ENCODE measurements around the gene FBXO42.
"Not testable (repeated sequence)": the region's sequence is repeated elsewhere in the genome, so short reads cannot be mapped to it uniquely, and the experiment has no call there.

FBXO42 gene

GRCh38 chr1:16241221-16241708, 111.0 kb downstream of the FBXO42 start:
- FAIRE-seq = no peak

- no peak for FAIRE-seq
Observed at GRCh38 chr1:16239972-16240491, 112.2 kb downstream of the FBXO42 start.

GRCh38 chr1:16237343-16237830, 114.9 kb downstream of the FBXO42 start:
- FAIRE-seq = no peak

DNA sequence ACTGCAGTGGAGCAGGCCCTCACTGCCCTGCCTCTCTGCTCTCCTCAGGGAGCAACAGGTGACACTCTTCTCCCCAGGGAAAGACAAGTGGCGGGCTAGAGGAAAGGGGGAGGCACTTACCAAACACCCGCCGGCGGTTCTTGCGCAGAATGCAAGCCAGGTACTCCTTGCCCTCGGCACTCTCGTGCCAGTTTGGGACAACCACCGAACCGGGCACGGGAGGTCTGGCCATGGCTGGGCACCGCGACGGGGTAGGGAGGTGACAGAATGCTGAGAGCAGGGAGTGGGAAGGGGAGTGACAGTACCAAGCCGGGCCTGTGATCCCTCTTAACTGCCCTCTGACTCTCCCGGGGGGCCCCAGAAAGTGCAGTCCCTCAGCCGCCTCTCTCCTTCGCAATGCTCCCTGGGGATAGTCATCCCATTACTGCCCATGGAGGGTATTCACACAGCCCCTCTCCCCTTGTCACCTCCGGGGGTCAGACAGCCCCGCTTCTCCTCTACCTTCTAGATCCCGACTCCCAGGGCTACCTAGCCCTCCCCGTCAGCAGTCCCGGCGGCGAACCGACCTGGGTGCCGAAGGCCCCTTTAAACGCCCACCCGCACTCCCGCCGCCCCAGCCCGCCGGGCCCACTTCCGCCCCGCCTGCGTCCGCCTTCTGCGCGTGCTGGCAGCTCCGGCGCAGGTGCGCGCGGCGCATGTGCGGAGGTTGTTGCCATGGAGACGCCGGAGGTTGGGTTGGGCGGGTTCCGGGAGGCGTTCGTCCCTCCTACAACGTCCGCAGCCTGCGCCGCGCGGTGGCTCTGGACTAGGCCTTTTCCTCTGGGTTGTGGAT, 115.6 kb downstream of the FBXO42 start, which contains the start of gene CPLANE2:
TSS of gene CPLANE2 (minus strand) at position 673 of the 832 bp plus-strand sequence. CDS start at position 232, 441 bp downstream.
- FAIRE-seq = no peak

DNA sequence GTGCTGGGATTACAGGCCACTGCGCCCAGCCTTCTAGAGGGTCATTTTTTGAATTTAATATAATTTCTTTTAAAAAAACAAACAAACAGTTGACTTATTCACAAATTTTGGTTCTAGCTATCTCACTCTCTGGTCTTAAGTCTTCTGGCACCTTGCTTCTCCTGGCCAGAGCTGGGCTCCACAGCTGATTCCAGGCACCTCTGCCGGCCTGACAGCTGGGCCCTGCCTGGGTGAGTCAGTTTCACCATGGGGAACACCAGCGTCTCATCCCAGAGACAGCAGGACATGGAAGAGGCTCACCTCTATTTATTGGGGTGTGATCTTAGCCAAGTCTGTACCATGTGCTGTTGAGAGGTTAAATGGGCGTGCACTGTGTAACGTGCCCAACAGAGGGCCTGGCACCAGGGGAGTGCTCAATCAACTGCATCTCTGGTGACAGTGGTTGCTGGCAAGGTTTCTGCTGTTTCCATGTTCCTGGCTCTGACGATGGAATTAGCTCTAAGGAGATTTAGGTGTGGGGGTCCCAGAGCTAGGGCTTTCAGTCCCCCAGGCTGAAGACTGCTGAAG, 116.3 kb downstream of the FBXO42 start:
- no peak for FAIRE-seq

GRCh38 chr1:16235347-16235746, 116.9 kb downstream of the FBXO42 start:
- FAIRE-seq = no peak

GRCh38 chr1:16233431-16233830, 118.8 kb downstream of the FBXO42 start:
- FAIRE-seq = no peak

GRCh38 chr1:16232316-16232710, 120.0 kb downstream of the FBXO42 start:
- no peak for FAIRE-seq

DNA sequence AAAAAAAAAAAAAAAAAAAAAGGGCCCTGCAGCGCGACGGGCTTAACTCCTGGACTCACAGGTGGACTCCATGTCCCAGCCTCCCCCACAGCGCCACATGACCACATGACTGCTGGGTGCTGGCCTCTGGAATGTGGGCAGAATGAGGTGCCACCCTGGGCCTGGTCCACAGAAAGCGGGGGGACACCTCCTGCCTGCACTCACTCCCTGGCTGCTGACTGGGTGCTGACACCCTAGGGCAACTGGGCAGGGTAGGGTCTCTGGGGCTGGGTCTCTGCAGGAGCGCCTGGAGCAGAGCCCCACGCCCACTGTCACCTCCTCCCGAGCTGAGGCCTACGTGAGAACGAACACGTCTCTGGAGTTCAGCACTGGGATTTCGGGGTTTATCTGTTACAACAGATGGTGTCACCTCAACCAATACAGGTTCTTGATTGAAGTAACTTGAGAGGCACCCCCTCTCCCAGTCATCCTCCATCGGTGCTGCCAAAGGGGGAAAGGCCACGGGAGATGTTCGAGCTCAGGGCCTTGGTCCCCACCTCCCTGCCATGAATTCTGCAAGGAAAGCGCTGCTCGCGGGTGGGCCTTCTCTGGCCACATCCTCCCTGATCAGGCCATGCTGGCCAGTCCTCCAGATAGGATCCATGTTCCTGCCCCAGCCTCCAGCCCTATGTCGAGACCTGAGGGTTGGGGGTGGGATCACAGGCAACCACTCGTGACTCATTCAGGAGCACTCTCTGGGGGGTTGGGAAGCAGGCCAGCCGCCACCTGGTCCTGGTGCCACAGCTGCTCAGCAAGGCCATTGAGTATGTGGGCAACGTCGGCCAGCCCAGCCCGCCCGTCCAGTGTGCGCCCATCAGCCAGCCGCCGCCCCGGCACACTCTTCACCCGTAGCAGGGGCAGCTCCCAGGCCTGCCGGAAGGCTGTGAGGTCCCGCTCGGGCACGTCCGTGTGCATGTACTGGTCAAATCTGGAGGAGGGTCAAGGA, 120.7 kb downstream of the FBXO42 start:
- no peak for FAIRE-seq

DNA sequence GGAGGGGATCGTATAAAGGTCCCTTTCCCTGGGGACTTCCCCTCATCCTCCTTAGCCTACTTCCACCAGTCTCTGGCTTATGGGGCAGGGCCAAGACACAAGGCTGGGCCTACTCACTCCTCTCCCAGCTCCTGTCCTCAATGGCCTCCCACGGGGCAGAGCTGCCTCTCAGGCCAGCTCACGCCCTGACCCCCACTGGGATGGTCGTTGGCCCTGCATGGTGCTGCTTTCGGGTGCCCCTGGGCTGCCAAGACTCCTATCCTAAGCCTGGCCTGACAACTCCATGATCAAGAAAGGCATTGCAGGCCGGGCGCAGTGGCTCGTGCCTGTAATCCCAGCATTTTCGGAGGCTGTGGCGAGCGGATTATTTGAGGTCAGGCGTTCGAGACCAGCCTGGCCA, 121.5 kb downstream of the FBXO42 start:
- FAIRE-seq = no peak

DNA sequence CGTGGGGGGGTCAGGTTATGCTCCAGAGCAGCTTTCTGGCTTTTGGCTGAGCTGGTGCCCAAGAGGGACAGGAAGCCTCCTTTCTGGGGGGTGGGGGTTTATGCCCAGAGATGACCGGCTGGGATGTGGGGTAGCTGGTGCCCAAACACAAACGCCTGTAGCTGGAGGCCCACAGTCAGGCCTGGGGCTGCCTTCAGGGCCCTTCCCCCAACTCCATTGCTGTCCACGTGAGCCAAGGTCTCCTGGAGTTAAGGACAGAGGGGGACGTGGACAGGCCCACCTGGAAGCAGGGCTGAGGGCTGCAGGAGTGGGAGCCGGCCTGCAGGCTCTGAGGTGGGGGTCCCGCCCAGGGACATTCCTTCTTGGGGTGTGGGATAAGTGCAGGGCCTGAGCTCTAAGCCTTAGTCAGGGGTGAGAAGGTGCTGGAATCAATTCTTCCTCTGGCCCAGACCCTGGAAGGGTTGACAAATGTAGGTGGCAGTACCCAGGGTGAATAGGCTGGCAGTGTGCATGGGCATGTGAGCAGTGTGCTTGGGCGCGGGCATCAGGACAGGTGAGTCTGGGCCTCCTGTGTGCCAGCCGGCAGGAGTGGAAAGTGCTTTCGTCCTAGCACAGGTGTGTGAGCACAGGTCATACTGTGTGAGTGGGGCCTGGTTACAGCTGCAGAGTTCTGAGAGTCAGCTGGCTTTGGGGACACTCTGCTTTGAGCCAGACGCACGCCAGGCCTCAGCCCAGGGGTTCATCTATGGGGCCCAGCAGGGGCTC, 122.1 kb downstream of the FBXO42 start:
- FAIRE-seq = no peak

DNA sequence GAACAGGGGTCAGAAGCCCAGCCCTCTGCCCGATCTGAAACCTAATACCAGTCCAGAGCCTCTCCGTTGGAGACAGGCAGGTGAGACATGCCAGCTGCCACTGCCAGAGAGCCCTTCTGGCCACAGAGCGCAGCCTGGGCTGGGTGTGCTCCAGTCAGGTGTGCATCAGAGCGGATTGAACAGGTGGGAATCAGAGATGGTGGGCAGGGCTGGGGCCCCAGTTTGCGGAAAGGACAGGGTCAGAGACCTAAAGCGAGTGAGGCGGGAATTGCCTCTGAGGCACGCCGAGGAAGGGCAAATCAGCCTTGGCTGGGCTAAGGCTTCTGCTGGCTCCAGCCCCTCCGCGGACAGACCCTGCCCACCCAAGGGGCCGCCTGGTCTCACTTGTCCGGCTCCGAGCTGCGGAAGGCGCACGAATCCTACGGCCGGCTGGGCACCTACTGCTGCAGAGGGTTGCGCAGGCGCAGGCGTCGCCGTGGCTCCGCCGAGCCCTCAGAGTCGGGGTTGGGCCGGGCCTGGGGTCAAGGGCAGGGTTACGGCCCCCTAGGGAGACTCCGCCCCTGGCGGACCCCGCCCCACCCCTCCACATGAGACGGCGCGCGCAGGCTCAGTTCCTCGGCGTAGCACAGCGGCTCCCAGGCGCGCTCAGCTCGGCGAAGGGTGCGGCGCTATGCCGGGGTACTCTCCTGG, 125.6 kb downstream of the FBXO42 start:
- no peak for FAIRE-seq

DNA sequence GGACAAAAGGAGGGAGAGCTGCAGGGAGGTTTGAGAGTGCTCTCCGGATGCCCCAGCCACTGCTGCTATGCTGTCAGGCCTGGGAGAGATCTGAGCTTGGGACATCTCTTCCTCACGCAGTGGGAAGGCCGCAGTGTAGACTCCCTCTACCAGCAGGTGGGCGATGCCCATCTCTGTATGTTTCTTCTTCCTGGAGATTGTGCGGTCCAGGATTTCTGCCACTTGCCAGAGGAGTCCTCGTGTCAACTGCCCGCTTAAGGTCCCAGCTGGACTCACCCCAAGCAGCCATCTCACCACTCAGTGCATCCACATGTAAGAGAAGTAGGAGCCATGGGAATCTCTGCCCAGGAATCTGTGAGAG, 126.2 kb downstream of the FBXO42 start:
- no peak for FAIRE-seq

DNA sequence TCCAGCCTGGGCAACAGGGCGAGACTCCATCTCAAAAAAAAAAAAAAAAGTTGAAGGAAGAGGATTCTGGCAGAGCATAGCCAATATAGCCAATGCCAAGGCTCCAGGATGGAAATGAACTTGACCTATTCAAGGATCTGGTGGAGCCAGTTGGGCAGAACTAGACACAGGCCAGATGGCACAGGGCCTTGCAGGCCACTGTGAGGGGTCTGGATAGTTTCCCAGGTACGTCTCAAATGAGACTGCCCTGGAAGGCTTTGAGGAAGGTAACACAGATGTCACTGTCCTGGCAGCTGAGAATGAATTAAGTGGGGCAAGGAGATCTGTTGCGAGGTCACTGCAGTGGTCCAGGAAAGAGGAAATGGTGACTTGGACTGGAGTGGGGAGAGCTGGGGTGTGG, 127.8 kb downstream of the FBXO42 start:
- no peak for FAIRE-seq

DNA sequence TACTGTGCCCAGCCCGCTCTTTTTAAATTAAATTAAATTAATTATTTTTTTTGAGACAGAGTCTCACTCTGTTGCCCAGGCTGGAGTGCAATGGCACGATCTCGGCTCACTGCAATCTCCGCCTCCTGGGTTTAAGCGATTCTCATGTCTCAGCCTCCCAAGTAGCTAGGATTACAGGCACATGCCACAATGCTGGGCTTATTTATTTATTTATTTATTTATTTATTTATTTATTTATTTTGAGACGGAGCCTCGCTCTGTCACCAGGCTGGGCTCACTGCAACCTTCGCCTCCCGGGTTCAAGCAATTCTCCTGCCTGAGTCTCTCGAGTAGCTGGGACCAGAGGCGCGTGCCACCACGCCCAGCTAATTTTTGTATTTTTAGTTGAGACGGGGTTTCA, 129.6 kb downstream of the FBXO42 start:
- not testable (repeated sequence) for FAIRE-seq

DNA sequence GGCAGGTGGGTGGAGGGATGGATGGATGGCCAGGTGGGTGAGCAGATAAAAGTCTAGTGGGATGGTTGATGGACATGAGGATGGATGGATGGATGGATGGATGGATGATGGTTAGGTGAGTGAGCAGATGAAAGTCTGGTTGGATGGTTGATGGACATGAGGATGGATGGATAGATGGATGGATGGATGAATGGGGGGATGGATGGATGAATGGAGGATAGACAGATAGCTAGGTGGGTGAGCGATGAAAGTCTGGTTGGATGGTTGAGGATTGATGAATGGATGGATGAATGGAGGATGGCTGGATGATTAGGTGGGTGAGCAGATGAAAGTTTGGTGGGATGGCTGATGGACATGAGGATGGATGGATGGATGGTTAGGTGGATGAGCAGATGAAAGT, 130.8 kb downstream of the FBXO42 start:
- FAIRE-seq = no peak

DNA sequence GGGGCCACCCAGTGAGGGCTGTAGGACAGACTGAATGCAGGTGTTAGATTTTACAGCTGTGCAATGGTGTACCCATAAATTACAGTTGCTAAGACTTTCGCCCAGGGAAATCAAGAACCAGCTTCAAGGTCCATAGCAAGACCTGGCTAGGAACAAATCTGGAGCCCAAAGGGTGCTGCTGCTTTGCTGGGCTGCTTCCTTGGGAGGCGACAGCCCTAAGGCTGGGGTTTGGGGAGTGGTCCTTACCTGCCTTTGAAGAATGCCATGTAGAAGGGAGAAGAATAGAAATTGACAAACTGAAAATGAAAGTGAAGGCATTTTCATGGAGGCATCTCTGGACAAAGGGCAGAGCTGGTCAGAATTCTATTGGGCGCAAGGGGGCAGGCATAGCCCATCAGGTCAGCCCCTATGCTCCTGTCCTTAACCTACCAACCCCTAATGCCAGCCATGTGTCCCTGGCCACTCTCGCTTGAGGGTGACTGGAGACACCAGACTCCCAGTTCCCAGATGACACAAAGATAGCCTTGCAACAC, 132.2 kb downstream of the FBXO42 start:
- no peak for FAIRE-seq

GRCh38 chr1:16218674-16219071, 133.6 kb downstream of the FBXO42 start:
- no peak for FAIRE-seq

DNA sequence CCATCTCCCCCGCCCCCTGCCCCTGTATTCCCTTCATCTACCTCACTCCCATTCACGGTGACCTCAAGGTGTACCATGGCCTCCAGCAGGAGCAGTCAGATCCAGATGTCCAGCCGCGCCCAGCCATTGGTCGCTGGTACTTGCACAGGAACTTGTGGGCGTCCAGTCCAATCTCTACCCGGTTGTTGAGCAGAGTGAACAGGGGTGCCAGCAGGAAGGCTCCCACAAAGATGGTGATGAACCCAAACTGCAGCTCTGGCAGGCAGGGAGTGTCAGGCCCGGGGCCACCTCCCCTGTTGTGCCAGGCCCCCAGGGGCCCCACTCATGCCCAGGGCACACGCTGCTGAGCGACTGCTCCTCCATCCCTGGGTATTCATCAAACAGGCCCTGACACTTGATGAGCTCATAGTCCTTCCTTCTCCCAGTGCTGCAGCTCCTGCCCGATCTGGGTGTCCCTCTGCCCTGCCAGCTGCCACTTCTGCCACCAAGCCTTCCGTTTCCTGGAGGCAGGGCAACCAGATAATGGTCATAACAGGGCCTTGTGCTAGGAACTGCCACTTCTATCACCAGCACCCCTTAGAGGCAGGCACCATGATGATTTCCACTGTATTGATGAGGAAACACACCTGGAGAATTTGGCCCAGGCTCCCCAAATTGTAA, 134.1 kb downstream of the FBXO42 start:
- no peak for FAIRE-seq

- no peak for FAIRE-seq
Observed at GRCh38 chr1:16217061-16217785, 135.1 kb downstream of the FBXO42 start.

Data from endometrium (tissue), 2 donors.